PC-9 (cell line): ENCODE results near the gene STIL.

Experiments used
- EZH2 ChIP-seq: fragments of 200-600 bp; sonication (generic); IDR thresholded peaks from 2 replicates; pipeline ENCODE4 v1.8.0; 2017; ENCODE audit warnings: antibody characterized with exemption, low read depth
- TF ChIP-seq, protein P1 (sequence below): fragments of 200-600 bp; sonication (generic); conservative IDR thresholded peaks from 2 replicates; pipeline ENCODE4 v1.6.1; 2017; ENCODE audit warnings: mixed run types, antibody characterized with exemption, mild to moderate bottlenecking, moderate library complexity

DNA sequence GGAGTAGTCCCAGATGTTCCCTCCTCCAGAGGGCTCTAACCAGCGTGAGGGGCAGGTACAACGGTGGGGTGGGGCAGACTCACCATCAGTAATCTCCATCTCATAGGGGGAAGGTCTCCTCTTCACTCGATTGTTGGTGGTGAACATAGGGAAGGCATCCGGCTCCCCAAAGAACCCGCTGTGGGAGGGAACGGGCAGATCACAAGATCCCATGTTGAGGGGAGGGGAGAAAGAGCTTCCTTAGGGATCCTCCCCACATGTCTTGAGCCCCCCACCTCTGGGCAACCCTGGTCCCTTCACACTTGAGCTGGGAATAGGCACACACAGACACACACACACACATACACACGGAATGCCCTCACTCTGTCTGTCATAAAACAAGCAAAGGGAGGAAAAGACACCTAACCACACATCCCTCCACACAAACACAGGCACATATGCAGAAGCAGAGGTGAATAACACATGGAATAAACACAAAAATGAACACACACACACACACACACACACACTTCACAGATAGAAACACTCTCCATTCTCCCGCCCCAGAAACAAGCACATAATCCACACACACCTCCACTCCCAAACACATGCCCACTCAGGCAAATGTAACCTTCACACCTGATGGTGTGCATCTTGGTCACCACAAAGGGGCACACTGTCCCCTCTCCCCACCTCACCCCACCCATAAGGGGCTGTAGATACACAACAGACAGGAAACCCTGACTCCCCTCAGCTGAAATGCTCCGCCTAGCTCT lies 89.8 kb downstream of the STIL start:
- TF ChIP-seq, protein P1, sequence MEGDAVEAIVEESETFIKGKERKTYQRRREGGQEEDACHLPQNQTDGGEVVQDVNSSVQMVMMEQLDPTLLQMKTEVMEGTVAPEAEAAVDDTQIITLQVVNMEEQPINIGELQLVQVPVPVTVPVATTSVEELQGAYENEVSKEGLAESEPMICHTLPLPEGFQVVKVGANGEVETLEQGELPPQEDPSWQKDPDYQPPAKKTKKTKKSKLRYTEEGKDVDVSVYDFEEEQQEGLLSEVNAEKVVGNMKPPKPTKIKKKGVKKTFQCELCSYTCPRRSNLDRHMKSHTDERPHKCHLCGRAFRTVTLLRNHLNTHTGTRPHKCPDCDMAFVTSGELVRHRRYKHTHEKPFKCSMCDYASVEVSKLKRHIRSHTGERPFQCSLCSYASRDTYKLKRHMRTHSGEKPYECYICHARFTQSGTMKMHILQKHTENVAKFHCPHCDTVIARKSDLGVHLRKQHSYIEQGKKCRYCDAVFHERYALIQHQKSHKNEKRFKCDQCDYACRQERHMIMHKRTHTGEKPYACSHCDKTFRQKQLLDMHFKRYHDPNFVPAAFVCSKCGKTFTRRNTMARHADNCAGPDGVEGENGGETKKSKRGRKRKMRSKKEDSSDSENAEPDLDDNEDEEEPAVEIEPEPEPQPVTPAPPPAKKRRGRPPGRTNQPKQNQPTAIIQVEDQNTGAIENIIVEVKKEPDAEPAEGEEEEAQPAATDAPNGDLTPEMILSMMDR = no peak
- no peak for TF ChIP-seq EZH2
